GM12891 (cell line): ENCODE data around the gene ETFA.

Source experiments
- POLR2A ChIP-seq: IDR thresholded peaks from 2 replicates; pipeline ENCODE4 v1.6.1; 2011; ENCODE audit warnings: low read depth, low read length, control low read depth
- POLR2AphosphoS5 ChIP-seq: IDR thresholded peaks from 2 replicates; pipeline ENCODE4 v1.6.1; 2011; ENCODE audit warnings: low read depth, low read length, control low read depth

DNA sequence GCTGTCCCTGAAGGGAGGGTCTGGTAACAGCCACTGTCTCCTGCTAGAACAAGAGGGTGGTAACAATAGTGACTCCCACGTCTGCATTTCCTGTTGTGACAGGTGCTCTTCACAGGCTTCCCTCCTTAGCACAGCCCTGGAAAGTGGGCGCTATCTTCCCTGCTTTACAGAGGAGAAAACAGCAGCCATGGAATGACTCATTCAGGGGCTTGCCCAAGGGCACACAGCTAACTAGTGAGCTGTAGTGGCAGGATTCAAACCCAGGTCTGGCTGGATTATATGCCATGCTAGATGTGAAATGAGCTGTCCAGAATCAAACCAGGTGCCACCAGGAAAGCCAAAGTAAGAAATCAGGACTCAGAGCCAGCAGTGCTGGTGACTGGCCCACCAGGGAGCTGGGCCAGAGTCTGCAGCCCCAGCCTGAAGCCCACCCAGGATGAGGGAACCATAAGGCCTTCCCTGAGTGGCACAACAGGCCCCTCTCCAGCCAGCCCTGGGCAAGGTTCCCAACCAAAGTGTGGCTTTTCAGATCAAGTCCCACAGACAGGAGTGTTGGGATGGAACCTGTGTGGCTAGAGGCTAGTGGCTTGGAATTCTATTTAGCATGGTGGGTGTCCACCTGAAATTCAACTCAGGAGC lies 102.4 kb downstream of the ETFA start:
- TF ChIP-seq POLR2A: no peak
- no peak for TF ChIP-seq POLR2AphosphoS5
